ENCODE data around the gene ZNF763.

- TF ChIP-seq CTCF (IDR thresholded peaks at IDR 0.05) (peak; percentile 41), POLR2AphosphoS5 (IDR thresholded peaks at IDR 0.05; ENCODE audit: low read depth, low read length) (no peak), REST (IDR thresholded peaks at IDR 0.05; ENCODE audit: insufficient read depth in 1 of 2, low read depth in 2 of 2, low read length in 1 of 2) (no peak), TCF7L2 (IDR thresholded peaks at IDR 0.05; ENCODE audit: low read depth, low read length) (no peak)
Measured at GRCh38 chr19:11989112-11989456, 24.2 kb downstream of the ZNF763 start.

Measured in Panc1 (cell line).